Effector CD4-positive, alpha-beta T cell (primary cell): ENCODE data around the gene GPC6.
"Not testable (repeated sequence)": the region's sequence is repeated elsewhere in the genome, so short reads cannot be mapped to it uniquely, and the experiment has no call there.

Experiments used
- DNase-seq: peaks from one replicate; pipeline ENCODE4 v3.0.0-alpha.2; 2020

GPC6 gene

DNA sequence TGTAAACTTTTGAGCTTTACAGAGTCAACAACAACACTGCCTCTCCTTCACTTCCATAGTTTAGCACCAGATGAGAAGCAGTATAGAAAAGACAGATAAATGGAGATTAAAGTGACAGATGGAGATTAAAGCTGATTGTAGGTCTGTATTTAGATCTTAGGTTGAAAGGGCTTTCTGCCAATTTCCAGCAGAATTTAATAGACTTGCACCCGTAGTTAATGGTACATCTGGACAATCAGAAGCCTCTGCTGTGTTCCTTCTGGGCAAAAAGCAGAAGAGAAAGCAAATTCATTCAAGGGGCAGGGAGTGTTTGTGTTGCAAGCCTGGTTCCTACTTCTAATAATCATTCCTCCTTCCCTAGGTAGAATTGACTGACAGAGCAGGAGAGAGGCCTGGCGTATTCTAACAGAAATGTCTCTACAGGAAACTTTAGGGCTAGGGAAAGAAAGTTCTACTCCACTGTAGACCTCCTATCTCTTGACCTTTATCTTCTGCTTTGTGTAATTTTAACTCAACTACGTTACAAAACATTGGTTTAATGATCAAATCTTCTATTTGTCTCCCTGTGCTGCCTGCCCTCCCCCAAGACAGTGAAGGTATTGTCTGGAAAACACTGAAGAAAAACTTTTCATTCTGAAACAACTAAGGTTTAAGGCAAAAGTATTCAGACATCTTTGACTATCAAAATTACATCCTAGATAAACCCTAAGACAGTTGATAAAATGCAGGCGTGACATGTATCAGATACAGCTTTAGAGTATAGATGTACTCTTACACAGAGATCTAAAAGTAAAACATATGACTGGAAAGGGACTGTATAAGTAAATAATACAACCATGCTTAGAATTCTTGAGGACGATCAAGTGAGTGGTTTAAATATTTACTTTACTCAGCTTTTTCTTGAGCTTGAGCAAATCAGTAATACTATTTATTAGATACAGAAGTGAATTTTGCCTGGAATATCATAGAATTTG lies 44.4 kb downstream of the GPC6 start:
- no peak for DNase-seq

DNA sequence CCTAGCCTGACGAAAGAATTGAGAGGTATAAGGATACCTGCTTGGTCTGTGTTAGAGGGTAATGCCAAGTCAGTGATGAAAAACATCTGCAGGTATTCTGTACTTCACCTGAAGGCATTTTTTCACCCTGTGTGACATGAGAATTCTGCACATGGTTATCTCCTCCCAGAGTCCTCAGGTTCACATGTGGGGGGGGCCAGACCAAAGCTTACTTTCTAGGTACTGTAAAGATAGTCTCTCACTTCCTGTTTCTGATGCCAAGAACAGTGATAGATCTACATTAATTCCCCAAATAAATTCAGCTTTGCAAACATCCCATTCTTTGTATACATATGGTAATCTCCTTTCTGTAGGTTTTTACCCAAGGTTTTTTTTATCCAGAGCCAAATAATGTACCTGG lies 53.4 kb downstream of the GPC6 start:
- DNase-seq, result no peak

DNA sequence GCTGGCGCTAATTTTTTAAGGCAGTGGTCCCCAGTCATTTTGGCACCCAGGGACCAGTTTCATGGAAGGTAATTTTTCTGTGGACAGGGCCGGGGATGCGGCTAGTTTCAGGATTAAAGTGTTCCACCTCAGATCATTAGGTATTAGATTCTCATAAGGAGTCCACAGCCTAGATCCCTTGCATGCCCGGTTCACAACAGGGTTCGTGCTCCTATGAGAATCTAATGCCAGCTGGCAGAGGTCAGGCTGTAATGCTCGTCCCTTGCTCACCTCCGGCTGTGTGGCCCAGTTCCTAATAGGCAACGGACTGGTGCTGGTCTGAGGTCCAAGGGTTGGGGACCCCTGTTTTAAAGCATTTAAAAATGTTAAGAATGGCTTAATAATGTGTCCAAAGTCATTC lies 54.1 kb downstream of the GPC6 start:
- DNase-seq, result no peak

DNA sequence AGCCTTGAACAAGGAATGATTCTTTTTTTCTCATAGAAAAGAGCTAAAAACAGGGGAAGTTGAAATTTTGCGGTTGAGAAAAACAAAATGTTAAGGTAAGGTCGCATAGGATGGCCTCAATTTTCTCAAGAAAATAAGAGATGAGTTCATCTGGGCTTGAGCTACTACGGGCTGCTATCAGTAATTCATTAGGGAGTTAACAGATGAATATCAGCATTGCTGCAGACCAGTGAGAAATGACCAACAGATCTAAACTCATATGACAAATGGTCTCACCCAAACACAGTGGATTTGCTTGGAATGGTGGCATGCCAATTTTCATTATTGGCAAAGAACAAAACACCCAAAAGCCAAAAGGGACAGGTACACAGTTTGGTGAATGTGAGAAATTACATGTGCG lies 56.6 kb downstream of the GPC6 start:
- no peak for DNase-seq

DNA sequence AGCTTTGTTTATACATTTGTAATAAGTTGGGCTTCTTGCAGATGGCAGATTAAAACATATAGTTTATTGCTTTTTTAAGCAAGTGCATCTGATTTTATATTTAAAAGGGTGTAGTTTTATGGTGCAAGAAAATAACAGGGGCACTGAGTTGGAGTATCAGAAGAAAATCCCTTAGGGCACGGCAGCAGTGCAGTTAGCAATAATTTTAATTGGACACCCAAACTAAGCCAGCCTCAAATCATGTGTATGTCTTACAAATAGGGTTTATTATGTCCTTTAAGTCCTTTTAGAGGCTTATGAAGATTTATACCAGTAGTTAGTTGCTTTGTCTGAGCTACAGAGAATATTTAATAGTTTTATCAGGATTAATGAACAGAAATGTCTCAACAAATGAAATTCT lies 57.5 kb downstream of the GPC6 start:
- DNase-seq, result no peak

DNA sequence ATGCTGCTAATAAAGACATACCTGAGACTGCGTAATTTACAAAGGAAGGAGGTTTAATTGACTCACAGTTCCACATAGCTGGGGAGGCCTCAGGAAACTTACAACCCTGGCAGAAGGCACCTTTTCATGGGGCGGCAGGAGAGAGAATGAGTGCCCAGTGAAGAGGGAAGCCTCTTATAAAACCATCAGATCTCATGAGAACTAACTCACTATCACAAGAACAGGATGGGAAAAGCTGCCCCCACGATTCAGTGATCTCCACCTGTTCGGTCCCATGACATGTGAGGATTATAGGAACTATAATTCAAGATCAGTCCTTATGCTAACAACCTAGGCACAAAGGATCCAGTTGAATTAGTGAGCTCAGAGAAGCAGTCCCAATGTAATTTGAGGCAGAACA lies 59.4 kb downstream of the GPC6 start:
- DNase-seq, result no peak

DNA sequence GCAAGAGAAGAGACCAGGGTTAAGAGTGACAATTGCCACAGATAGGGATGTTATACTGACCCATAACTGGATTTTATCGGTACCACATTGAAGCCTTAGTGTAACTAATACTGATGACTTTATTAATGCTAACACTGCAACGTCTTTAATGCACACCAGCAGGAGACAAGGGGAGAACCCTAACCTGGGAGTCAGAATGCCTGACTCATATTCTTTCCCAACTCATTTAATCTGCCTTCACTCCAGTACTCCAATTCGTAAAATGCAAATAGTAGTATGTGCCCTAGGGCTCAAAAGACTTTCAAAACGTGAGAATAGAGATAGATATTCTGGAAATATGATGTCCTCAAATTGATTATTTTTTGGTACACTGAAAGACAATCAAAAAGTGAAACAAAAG lies 62.4 kb downstream of the GPC6 start:
- no peak for DNase-seq

DNA sequence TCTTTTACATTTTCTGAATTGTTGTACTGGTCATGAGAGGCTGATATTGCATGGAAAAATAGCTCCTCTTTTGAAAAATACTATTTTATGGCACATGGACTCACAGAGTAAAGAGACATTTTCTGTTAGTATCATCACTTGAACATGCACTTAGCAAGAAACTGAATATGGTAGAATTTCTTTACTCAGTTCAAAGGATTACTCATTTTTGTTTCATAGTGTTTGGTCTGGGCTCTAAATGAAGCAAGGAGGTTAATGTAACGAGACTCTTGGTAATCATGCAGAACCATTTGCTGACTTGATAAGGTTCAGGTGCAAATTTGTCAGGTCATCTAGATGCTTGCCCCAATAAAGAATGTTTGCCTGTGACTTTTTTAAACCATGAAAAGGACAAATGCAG lies 63.2 kb downstream of the GPC6 start:
- DNase-seq, result no peak

DNA sequence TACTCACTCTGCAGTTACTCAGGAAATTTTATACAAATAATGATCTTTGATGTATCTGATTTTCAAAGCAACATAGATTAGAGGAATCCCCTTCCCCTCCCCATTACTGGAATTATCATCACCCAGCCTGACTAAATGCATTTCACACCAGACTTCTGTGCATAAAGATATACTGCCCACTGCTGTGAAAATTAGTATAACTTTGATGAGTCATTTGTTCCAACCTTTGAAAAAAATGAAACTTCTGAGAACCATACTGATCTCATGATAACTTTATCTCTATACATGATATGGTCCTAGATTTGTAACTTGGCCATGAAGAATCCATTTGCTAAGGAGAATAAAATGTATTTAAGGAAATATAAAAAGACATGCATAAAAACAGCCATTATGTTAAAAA lies 63.9 kb downstream of the GPC6 start:
- no peak for DNase-seq

DNA sequence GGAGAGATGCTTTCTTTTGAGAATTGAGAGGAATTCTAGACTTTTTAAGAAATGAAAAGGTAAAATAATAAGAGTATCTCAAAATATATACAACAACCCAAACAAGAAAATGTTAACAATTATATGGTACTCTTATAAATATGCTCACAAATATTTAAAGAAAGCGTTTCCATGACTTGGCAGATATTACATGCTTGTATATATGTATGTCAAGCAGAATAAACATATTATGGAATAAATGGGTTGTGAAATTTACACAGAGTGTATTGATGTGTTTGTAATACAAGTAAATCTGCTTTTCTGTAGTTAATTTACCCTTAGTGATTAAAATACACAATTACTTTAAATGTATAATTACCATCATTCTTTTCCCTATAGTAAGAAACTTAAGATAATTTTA lies 65.8 kb downstream of the GPC6 start:
- DNase-seq, result no peak

DNA sequence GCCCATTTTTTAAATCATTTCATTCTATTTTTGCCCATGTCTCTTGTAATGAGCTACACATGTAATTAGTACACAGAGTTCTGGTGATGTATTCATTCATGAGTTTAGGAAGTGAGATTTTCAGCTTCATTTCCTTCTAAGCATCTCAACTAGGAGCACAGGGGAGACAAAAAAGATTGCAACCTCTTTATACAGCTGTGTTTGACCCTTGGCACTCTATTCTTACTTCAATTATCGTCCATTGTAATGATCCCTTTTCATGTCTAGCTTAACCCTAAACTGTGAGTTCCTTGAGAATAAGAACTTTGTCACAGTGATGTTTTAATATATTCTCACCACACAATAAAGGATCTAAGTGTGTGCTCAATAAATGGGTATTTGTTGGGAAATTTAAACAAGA lies 67.1 kb downstream of the GPC6 start:
- DNase-seq, result no peak

DNA sequence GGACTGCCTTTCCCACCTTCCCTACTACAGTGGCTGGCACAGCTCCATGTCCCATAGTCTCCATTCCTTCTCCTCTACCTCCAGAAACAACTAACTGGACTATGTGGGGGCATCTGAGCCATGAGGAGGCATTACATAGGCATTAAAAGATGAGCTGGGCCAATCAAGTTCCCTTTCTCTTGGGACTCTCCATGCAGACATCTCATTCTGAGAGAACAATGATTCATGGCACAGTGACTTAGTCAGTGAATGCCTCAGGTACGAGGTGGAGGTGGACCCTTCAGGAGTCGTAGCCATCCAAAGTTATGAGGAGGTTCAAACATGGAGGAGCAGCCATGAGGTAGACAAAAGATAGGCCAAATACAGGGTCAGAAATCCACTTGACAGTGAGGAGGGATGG lies 70.0 kb downstream of the GPC6 start:
- DNase-seq, result no peak

DNA sequence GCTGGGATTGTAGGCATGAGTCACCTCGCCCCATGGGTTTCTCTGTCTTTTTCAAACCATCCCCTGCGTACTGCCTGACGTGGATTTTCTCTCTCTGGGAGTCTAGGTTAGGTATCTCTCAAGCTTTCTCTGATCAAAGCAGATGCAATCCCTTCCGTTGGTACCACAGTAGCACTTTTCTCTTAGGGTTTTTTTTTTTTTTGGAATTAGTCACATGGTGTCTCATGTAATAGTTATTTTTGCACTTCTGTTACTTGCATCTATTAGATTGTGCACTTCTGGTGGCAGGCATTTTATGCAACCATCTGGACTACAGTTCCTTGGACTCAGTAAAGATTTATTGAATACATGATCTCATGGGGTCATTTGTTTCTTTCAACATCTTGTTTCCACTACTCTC lies 72.1 kb downstream of the GPC6 start:
- no peak for DNase-seq

DNA sequence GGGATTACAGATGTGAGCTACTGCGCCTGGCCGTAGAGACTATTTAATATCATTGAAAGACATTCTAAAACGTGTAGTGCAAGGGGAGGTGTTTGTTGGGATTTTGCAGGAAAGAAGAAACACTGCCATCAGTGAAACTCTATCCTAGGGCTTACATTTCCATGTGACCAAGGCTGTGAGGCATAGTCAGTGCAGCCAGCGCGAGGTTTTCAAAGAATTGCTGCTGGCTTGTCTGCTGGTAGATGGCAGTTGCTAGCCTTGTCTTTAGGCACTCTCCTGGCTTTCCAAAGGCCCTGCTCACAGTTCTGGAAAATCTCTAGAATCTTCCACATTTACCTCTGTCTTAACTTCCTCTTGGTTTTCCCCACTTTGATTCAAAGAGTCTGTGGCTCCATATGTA lies 77.5 kb downstream of the GPC6 start:
- no peak for DNase-seq

DNA sequence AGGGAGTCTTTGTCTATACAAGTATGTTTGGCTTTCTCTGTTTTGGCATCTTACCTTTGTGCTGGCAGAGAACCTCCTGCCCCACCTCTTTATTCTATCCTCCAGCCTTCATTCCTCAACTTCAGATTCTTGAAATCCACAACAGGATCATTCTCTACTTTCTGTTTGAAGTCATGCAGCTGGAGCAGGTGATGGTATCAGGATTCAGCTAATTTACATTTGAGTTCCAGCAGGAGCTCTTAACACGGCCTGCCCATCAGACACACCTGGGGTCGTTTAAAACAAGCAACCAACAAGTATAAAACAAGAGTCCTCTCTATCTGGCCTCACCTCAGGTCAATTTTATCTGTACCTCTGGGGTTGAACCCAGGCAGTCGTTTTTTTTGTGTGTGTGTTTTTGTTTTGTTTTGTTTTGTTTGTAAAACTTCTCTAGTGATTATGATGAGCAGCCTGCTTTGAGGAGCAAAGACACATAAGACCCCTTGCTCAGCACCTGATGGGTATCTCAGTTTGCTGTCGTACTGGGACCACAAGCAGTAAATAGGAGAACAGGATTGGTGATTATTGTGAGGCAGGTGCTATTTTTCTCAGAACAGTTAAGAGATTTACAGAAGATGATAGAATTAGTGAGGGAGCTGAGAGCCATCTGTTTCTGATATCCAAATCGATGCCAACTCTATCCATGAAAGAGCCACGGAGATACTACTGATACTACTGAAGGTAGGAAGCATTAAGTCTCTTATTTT lies 78.4 kb downstream of the GPC6 start:
- no peak for DNase-seq

DNA sequence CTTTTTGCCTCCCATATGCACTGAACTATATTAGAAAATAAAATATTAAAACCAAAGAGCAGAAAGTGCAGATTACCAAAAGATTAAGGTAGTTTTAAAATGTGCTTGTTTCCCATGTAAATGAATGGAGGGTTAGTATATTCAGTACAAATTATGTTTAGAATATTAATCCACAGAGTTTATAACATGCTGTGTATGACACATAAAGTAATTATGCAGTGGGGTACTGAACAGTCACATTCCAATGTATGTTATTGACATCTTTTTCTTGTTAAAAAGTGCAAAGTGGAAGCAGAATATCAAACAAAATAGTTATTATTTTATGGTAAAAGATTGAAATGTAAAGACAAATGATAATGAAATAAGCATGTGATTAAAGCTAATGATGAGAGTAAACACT lies 79.3 kb downstream of the GPC6 start:
- no peak for DNase-seq

DNA sequence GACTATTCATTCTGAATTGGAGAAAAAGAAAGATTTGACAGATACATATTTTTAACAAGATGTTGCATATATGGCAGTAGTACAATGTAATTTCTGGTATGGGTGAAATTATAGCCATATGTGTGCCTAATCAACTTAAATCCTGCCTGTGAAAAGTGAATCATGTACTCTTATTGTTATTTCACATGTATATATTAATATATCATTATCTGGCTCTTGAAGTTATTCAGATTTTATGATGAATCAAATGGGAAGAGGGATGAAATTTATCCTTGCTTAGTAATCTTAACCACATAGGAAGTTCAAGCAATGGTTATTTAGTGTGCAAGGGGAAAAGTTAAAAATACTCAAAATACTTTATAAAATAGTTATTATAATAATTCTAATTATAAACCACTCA lies 80.5 kb downstream of the GPC6 start:
- no peak for DNase-seq

DNA sequence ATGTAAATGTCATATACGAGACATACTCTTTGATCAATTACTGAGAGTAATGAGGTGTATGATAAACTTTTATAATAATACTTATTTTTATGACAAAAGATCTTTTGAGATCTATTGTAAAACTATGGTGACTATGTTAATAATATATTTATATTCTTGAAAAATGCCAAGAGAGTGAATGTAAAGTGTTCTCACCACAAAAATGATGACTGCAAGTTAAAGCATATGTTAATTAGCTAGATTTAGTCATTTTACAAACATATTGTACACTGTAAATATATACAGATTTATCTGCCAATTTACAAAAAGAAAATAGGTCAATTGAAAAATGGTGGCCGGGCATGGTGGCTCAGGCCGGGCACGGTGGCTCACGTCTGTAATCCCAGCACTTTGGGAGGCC lies 81.0 kb downstream of the GPC6 start:
- DNase-seq, result no peak

DNA sequence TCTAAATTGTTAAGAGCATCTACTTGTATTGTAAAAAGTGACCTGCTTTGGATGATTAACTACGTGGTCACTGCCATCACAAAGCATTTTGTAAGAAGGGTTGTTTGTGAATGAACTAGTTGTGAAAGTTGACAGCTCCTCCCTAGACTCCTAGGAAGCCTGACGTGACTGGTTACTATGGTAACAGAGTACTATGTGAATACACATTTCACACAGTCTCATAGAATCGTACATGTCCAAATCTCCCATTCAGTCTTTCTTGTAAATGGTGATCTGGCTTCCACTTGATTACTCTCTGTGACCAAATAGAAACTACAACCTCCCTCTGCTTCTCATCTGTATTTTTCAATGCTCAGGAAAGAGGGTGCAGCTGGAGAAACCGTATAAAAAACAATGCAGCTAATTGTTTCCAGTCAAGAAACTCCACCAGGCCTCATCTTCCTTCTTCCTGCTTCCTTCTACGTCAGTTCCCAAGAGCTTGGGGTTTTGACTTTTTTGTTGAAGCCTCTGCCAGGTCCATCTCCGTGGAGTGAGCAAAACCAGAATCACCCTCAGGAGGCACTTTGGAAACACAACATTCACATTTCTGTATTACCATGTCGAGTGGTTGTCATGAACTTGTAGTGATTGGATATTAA lies 83.4 kb downstream of the GPC6 start:
- DNase-seq, result no peak

DNA sequence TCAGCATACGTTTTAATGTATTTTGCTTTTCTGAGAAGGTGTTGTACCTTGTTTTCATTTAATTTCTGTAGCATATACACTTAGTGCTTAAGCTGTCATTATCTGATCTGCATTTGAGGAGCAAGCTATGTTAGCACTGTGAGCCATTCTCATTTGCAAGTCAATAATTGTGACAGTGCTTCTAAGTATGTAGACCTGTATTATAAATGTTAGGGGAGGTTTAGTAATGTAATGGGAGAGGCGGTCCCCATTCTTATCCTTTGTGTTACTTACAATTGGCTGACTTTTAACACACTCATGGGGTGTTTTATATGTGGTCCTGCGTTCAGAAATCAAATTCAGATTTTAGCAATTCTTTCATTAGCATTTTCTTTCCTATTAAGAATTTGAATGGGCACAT lies 90.2 kb downstream of the GPC6 start:
- DNase-seq, result no peak

DNA sequence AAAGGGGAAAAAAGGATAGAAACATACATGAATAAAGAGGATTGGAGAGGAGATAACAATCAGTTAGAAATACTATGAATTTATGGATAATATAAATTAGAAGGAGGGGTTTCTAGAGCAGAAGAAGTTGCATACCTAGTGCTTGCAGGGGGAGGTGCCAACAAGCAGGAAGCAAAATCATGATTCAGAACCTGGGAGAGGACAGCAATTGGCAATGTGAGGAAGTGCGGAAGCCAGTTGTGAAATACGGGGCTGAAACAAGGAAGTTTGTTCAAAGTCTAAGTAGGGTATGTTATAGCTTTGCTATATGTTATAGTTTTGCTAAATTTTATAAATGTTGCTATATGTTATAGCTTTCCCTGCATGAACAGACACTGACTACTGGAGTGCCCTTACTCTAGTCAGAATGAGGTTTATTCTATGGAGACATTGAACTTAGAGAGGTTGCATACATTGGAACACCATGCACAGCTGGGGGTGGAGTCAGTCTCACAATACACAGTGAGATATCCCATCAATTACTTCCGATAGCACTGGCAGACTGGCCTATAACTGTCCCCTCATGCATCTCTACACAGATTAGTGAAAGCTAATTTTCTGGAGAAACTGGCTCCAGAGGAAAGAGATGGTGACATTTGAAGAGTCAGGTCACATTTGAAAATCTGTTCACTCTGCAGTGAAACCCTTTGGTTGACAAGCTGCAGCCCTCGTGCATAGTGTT lies 92.1 kb downstream of the GPC6 start:
- no peak for DNase-seq

DNA sequence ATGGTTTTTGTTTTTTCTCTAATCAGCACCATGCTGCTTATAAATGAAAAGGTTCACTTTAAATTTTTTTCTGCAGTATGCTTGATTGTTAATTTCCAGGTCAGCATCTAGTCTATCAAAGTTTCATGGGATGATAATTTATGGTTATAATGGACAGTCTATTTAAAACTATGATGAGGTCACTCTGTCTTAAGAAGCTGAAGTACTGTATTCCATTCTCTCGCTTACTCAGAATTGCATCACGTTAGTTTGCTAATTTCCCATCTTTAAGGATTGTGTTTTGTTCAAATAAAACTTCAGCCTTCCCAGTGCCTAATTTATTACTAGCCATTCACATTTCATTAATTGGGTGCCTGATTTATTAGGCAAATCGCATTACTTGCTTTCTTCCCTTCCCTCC lies 94.3 kb downstream of the GPC6 start:
- DNase-seq, result no peak

DNA sequence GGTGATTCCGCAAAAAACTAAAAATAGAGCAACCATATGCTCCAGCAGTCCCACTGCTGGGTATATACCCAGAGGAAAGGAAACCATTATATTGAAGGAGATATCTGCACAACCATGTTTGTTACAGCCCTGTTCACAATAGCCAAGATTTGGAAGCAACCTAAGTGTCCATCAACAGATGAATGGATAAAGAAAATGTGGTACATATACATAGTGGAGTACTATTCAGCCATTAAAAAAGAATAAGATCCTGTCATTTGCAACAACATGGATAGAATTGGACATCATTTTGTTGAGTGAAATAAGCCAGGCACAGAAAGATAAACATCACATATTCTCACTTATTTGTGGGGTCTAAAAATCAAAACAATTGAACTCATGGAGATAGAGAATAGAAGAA lies 97.3 kb downstream of the GPC6 start:
- DNase-seq, result not testable (repeated sequence)
